OCI-LY3 (cell line): ENCODE results near the gene HOXC6.

ENCODE experiments used
- H2AFZ ChIP-seq: fragments of 200-600, 300-600 bp; shearing (Covaris generic); 2 replicates; pipeline ENCODE4 v1.6.0; 2014; ENCODE audit warnings: antibody characterized with exemption, low read depth, low read length
- H3K27ac ChIP-seq: fragments of 200-600, 300-600 bp; sonication (generic); 2 replicates; pipeline ENCODE4 v1.5.1; 2014; ENCODE audit warnings: mild to moderate bottlenecking, low read length, moderate library complexity, mixed read lengths
- H3K27me3 ChIP-seq: fragments of 200-600, 300-600 bp; sonication (generic); 2 replicates; pipeline ENCODE4 v1.6.1; 2014; ENCODE audit warnings: low read depth, low read length, mixed read lengths
- H3K36me3 ChIP-seq: fragments of 200-600, 300-600 bp; sonication (generic); replicated peaks from 2 replicates; pipeline ENCODE3; 2014; ENCODE audit warnings: low read depth, low read length, mixed read lengths
- H3K4me1 ChIP-seq: fragments of 300-600, 200-600 bp; sonication (generic); 2 replicates; pipeline ENCODE4 v1.6.1; 2014; ENCODE audit warnings: low read length, mixed read lengths
- H3K4me2 ChIP-seq: fragments of 200-600, 300-600 bp; sonication (generic); 2 replicates; pipeline ENCODE4 v1.6.1; 2014; ENCODE audit warnings: low read length, mixed read lengths
- H3K4me3 ChIP-seq: fragments of 300-600, 200-600 bp; sonication (generic); 2 replicates; pipeline ENCODE4 v1.5.1; 2014; ENCODE audit warnings: antibody characterized with exemption, mild to moderate bottlenecking, low read length, moderate library complexity
- H3K79me2 ChIP-seq: fragments of 300-600, 200-600 bp; shearing (Covaris generic); 2 replicates; pipeline ENCODE4 v1.6.1; 2014; ENCODE audit warnings: mild to moderate bottlenecking, low read length, mixed read lengths
- H3K9ac ChIP-seq: fragments of 300-600, 200-600 bp; shearing (Covaris generic); 2 replicates; pipeline ENCODE4 v1.6.0; 2014; ENCODE audit warnings: mild to moderate bottlenecking, low read length, moderate library complexity
- H3K9me3 ChIP-seq: fragments of 200-600, 300-600 bp; shearing (Covaris generic); 2 replicates; pipeline ENCODE4 v1.6.1; 2014; ENCODE audit warnings: low read length, mixed read lengths; ENCODE audit not compliant: insufficient read depth
- H4K20me1 ChIP-seq: fragments of 200-600, 300-600 bp; sonication (generic); 2 replicates; pipeline ENCODE4 v1.6.1; 2016; ENCODE audit warnings: low read length, mixed read lengths; ENCODE audit not compliant: insufficient read depth
- EZH2phosphoT487 ChIP-seq: fragments of 200-600 bp; shearing (Covaris generic); IDR thresholded peaks from 2 replicates; pipeline ENCODE4 v1.6.1; 2018; ENCODE audit warnings: antibody characterized with exemption, mixed run types, low read depth
- TF ChIP-seq, protein P1 (sequence below): fragments of 200-600, 300-600 bp; sonication (generic); IDR thresholded peaks from 2 replicates; pipeline ENCODE4 v1.5.1; 2014; ENCODE audit warnings: antibody characterized with exemption, low read length, low read depth

Gene HOXC6

DNA sequence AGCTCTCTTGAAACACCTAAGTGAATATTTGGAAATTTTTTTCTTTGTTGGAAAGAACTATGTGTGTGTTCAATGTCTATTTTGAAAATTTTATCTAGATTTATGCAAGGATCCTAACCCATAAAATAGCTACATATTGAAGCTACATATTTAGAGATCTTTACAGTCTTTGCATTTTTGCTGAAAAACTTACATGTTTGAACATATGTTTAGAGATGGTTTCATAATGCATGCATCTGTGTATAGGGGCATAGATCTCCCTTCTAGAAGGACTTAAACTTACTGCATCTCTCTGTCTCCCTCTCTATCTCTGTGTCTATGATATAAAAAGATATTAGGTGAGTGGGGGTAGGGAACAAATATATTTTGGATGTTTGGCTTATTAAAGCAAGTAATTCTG lies 17.2 kb downstream of the HOXC6 start:
- Histone ChIP-seq H3K27me3 (no peaks in the 10 kb centered on the region), H3K4me2 (no peak overlapping the region), H3K4me1 (peaks cover 32% of the 10 kb centered on the region), H3K27ac (no peak overlapping the region), H3K9me3 (no peaks in the 10 kb centered on the region), H3K9ac (no peak overlapping the region), H3K36me3 (no peaks in the 10 kb centered on the region), H4K20me1 (no peaks in the 10 kb centered on the region), H3K79me2 (no peaks in the 10 kb centered on the region), H2AFZ (no peak overlapping the region), H3K4me3 (no peak overlapping the region)
- no peak for TF ChIP-seq EZH2phosphoT487
- TF ChIP-seq, protein P1, sequence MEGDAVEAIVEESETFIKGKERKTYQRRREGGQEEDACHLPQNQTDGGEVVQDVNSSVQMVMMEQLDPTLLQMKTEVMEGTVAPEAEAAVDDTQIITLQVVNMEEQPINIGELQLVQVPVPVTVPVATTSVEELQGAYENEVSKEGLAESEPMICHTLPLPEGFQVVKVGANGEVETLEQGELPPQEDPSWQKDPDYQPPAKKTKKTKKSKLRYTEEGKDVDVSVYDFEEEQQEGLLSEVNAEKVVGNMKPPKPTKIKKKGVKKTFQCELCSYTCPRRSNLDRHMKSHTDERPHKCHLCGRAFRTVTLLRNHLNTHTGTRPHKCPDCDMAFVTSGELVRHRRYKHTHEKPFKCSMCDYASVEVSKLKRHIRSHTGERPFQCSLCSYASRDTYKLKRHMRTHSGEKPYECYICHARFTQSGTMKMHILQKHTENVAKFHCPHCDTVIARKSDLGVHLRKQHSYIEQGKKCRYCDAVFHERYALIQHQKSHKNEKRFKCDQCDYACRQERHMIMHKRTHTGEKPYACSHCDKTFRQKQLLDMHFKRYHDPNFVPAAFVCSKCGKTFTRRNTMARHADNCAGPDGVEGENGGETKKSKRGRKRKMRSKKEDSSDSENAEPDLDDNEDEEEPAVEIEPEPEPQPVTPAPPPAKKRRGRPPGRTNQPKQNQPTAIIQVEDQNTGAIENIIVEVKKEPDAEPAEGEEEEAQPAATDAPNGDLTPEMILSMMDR, result no peak

GRCh38 chr12:54045868-54046521 lies 17.8 kb downstream of the HOXC6 start:
- no peaks in the 10 kb centered on the region for H3K27me3 ChIP-seq
- H3K9ac ChIP-seq, result no peak overlapping the region
- no peak overlapping the region for H3K27ac ChIP-seq

GRCh38 chr12:54046809-54047159 lies 18.5 kb downstream of the HOXC6 start:
- no peaks in the 10 kb centered on the region for H3K9me3 ChIP-seq
- H3K36me3 ChIP-seq, result no peaks in the 10 kb centered on the region
- TF ChIP-seq, protein P1, result no peak
- TF ChIP-seq EZH2phosphoT487, result no peak
- no peak overlapping the region for H3K27ac ChIP-seq
- H3K4me1 ChIP-seq, result peaks cover 39% of the 10 kb centered on the region
- H3K4me3 ChIP-seq, result no peak overlapping the region
- no peak overlapping the region for H3K4me2 ChIP-seq
- H3K79me2 ChIP-seq, result no peaks in the 10 kb centered on the region
- no peak overlapping the region for H2AFZ ChIP-seq
- no peaks in the 10 kb centered on the region for H4K20me1 ChIP-seq
- H3K27me3 ChIP-seq, result no peaks in the 10 kb centered on the region
- H3K9ac ChIP-seq, result no peak overlapping the region

More at GRCh38 chr12:54045868-54046521, 17.8 kb downstream of the HOXC6 start:
- Histone ChIP-seq H4K20me1 (no peaks in the 10 kb centered on the region), H3K9me3 (no peaks in the 10 kb centered on the region), H3K4me3 (no peak overlapping the region), H3K4me2 (no peak overlapping the region), H3K79me2 (no peaks in the 10 kb centered on the region), H3K36me3 (no peaks in the 10 kb centered on the region), H2AFZ (no peak overlapping the region), H3K4me1 (peaks cover 38% of the 10 kb centered on the region)
- no peak for TF ChIP-seq EZH2phosphoT487
- TF ChIP-seq, protein P1, result no peak

- no peaks in the 10 kb centered on the region for H3K27me3 ChIP-seq
- no peaks in the 10 kb centered on the region for H4K20me1 ChIP-seq
- no peak for TF ChIP-seq EZH2phosphoT487
- TF ChIP-seq, protein P1, result no peak
- no peak overlapping the region for H3K4me2 ChIP-seq
- no peak overlapping the region for H3K27ac ChIP-seq
- H3K4me1 ChIP-seq, result peaks cover 40% of the 10 kb centered on the region
- no peak overlapping the region for H3K4me3 ChIP-seq
- no peak overlapping the region for H2AFZ ChIP-seq
- no peak overlapping the region for H3K9ac ChIP-seq
- H3K36me3 ChIP-seq, result no peaks in the 10 kb centered on the region
- no peaks in the 10 kb centered on the region for H3K9me3 ChIP-seq
- H3K79me2 ChIP-seq, result no peaks in the 10 kb centered on the region
Observed at GRCh38 chr12:54047160-54047963, 19.1 kb downstream of the HOXC6 start.
